DND-41 (cell line): ENCODE measurements around the gene SEMA4C.

Experiments
- ATAC-seq: fragments of 200-7000 bp; cut with Tn5 transposase; 3 replicates; pipeline ENCODE4 v1.9.1; 2021; ENCODE audit warnings: low read depth; ENCODE audit not compliant: insufficient read depth
- DNase-seq: peaks from one replicate; pipeline ENCODE4 v3.0.0-alpha.2; 2020
- H2AFZ ChIP-seq: 2 replicates; pipeline ENCODE4 v1.6.0; 2012; ENCODE audit warnings: low read depth, low read length
- H3K27ac ChIP-seq: 2 replicates; pipeline ENCODE4 v1.5.1; 2012; ENCODE audit warnings: low read length, inconsistent platforms
- H3K27me3 ChIP-seq: fragments of 200-600 bp; sonication (generic); 2 replicates; pipeline ENCODE4 v1.6.0; 2012; ENCODE audit warnings: low read length, mild to moderate bottlenecking, inconsistent platforms; ENCODE audit not compliant: insufficient read depth, poor library complexity
- H3K36me3 ChIP-seq: 2 replicates; pipeline ENCODE4 v1.5.1; 2012; ENCODE audit warnings: low read length, inconsistent platforms; ENCODE audit not compliant: insufficient read depth
- H3K4me1 ChIP-seq: 2 replicates; pipeline ENCODE4 v1.5.1; 2012; ENCODE audit warnings: mild to moderate bottlenecking, low read length; ENCODE audit not compliant: insufficient read depth
- H3K4me2 ChIP-seq: 2 replicates; pipeline ENCODE4 v1.6.0; 2012; ENCODE audit warnings: mild to moderate bottlenecking, moderate library complexity, low read length, inconsistent platforms; ENCODE audit not compliant: insufficient read depth
- H3K4me3 ChIP-seq, 2 experiments: fragments of 200-600 bp in 1 of 2; shearing (Covaris generic) in 1 of 2; 2 replicates each; pipeline ENCODE4 v1.5.1; 2012 to 2016; ENCODE audit warnings: inconsistent platforms in 2 of 2, low read length in 2 of 2, mild to moderate bottlenecking in 2 of 2, low read depth in 1 of 2, moderate library complexity in 1 of 2
- H3K79me2 ChIP-seq: 2 replicates; pipeline ENCODE4 v1.6.0; 2012; ENCODE audit warnings: low read length, inconsistent platforms; ENCODE audit not compliant: insufficient read depth
- H3K9ac ChIP-seq: 2 replicates; pipeline ENCODE4 v1.6.0; 2012; ENCODE audit warnings: low read depth, mild to moderate bottlenecking, inconsistent platforms, low read length, moderate library complexity
- H3K9me3 ChIP-seq: 2 replicates; pipeline ENCODE4 v1.5.1; 2012; ENCODE audit warnings: low read length, moderate library complexity, mild to moderate bottlenecking, inconsistent platforms; ENCODE audit not compliant: insufficient read depth, severe bottlenecking
- H4K20me1 ChIP-seq: 2 replicates; pipeline ENCODE4 v1.6.0; 2012; ENCODE audit warnings: low read length; ENCODE audit not compliant: insufficient read depth
- EZH2 ChIP-seq: IDR thresholded peaks from 3 replicates; pipeline ENCODE4 v1.6.1; 2012; ENCODE audit warnings: borderline replicate concordance, low read depth, mild to moderate bottlenecking, moderate library complexity, low read length, inconsistent platforms; ENCODE audit not compliant: severe bottlenecking
- TF ChIP-seq, protein P1 (sequence below): IDR thresholded peaks from 2 replicates; pipeline ENCODE4 v1.5.1; 2012; ENCODE audit warnings: borderline replicate concordance, low read length, moderate library complexity, mild to moderate bottlenecking; ENCODE audit not compliant: poor library complexity, severe bottlenecking; ENCODE audit errors: extremely low read depth

SEMA4C gene

GRCh38 chr2:96885432-96886347, 15.8 kb upstream of the SEMA4C start:
- Histone ChIP-seq H3K4me2 (no peak overlapping the region), H3K4me1 (no peaks in the 10 kb centered on the region), H3K9ac (no peak overlapping the region), H3K9me3 (no peaks in the 10 kb centered on the region), H2AFZ (no peak overlapping the region), H3K79me2 (no peaks in the 10 kb centered on the region), H3K27ac (no peak overlapping the region), H3K27me3 (peaks cover 22% of the 10 kb centered on the region), H4K20me1 (no peaks in the 10 kb centered on the region), H3K4me3 (no peak overlapping the region), H3K36me3 (no peaks in the 10 kb centered on the region)
- DNase-seq, result no peak
- no peak for ATAC-seq
- TF ChIP-seq, protein P1, sequence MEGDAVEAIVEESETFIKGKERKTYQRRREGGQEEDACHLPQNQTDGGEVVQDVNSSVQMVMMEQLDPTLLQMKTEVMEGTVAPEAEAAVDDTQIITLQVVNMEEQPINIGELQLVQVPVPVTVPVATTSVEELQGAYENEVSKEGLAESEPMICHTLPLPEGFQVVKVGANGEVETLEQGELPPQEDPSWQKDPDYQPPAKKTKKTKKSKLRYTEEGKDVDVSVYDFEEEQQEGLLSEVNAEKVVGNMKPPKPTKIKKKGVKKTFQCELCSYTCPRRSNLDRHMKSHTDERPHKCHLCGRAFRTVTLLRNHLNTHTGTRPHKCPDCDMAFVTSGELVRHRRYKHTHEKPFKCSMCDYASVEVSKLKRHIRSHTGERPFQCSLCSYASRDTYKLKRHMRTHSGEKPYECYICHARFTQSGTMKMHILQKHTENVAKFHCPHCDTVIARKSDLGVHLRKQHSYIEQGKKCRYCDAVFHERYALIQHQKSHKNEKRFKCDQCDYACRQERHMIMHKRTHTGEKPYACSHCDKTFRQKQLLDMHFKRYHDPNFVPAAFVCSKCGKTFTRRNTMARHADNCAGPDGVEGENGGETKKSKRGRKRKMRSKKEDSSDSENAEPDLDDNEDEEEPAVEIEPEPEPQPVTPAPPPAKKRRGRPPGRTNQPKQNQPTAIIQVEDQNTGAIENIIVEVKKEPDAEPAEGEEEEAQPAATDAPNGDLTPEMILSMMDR, result no peak
- no peak for TF ChIP-seq EZH2

DNA sequence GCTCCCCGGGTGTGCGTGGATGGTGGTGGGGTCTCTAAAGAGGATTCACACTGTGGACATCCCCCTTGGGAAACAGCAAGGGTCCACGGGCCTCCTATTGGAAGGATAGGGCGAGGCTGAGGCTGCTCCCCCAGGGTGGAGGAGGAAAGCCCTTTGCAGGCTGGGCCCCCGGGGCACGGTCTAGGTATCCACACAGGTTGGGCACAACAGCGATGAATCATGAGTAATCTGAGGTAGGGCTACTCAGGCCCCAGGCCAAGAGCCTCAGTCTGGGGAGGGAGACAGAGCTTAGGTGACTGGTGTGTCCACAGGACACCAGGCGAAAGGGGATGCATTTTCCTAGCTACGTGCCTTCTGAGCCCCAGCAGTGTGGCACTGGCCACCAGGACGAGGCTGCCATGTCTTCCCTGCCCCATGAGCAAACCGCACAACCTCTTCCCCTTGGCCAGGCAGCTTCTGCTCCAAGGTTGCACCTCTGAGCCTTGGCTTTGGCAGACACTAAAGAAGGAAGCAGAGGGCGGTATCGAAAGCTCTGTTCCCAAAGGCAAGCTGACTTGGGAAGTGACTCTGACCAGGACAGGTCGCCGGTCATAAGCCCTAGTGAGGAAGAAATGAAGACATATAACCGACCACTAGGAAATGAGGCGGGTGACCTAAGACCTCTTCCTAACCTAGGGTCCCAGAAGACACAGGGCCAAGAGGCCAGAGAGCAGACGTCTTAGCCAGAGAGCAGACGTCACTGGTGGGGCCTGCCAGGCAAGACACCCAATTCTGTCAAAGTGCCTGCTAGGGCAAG, 14.6 kb upstream of the SEMA4C start:
- Histone ChIP-seq H4K20me1 (no peaks in the 10 kb centered on the region), H3K4me2 (no peak overlapping the region), H2AFZ (no peak overlapping the region), H3K36me3 (no peaks in the 10 kb centered on the region), H3K27ac (no peak overlapping the region), H3K4me1 (no peaks in the 10 kb centered on the region), H3K79me2 (no peaks in the 10 kb centered on the region), H3K4me3 (no peak overlapping the region), H3K9me3 (no peaks in the 10 kb centered on the region), H3K9ac (no peak overlapping the region), H3K27me3 (peaks cover 22% of the 10 kb centered on the region)
- TF ChIP-seq EZH2, result no peak
- TF ChIP-seq, protein P1, result no peak
- ATAC-seq (no peak), DNase-seq (no peak)

GRCh38 chr2:96883306-96883705, 13.4 kb upstream of the SEMA4C start:
- Histone ChIP-seq H3K27ac (no peak overlapping the region), H3K4me3 (no peak overlapping the region), H3K36me3 (no peaks in the 10 kb centered on the region), H3K27me3 (peaks cover 22% of the 10 kb centered on the region), H3K4me1 (no peaks in the 10 kb centered on the region), H3K9ac (no peak overlapping the region), H4K20me1 (no peaks in the 10 kb centered on the region), H3K9me3 (no peaks in the 10 kb centered on the region), H2AFZ (no peak overlapping the region), H3K79me2 (no peaks in the 10 kb centered on the region), H3K4me2 (no peak overlapping the region)
- DNase-seq, result no peak
- ATAC-seq, result no peak
- TF ChIP-seq, protein P1, result no peak
- no peak for TF ChIP-seq EZH2
